Sigmoid colon (tissue), 7 donors: ENCODE data around the gene RXRA. TPM values are rescaled to one million over a fixed set of nuclear protein-coding genes. Genes with fewer than 3 reads are reported as not detected.

Source experiments
- DNase-seq: peaks from one replicate; pipeline ENCODE4 v3.0.0-alpha.2; 2019
- H3K27ac ChIP-seq, 4 donors: fragments of 200-600 bp; sonication (generic); one replicate each; pipeline ENCODE4 v1.5.1; 2016 to 2019; ENCODE audit warnings: mild to moderate bottlenecking in 1 of 4
- H3K27me3 ChIP-seq, 3 donors: fragments of 200-600 bp; sonication (generic); one replicate each; pipeline ENCODE4 v1.5.1; 2019; ENCODE audit warnings: mild to moderate bottlenecking in 1 of 3
- H3K36me3 ChIP-seq, 4 donors: fragments of 200-600 bp; sonication (generic); one replicate each; pipeline ENCODE4 v1.5.1; 2016 to 2019
- H3K4me1 ChIP-seq, 4 donors: fragments of 200-600 bp; sonication (generic); one replicate each; pipeline ENCODE4 v1.5.1; 2017 to 2019
- H3K4me3 ChIP-seq, 4 donors: fragments of 200-600 bp; sonication (generic); one replicate each; pipeline ENCODE4 v1.5.1; 2017 to 2019; ENCODE audit warnings: mild to moderate bottlenecking in 2 of 4, moderate library complexity in 1 of 4
- H3K9me3 ChIP-seq, 4 donors: fragments of 200-600 bp in 3 of 4; sonication (generic) in 3 of 4; one replicate each; pipeline versions ENCODE4 v1.5.1 to v1.6.1; 2013 to 2019
- CTCF ChIP-seq, 4 experiments: fragments of 450-650 bp in 3 of 4; fragments of 200-600 bp in 1 of 4; IDR thresholded peaks; one replicate each; pipeline ENCODE4 v1.5.1; 2016 to 2019; ENCODE audit warnings: antibody characterized with exemption in 4 of 4, mild to moderate bottlenecking in 3 of 4, moderate library complexity in 2 of 4
- EP300 ChIP-seq, 4 donors: sonication (generic); formaldehyde crosslinking; IDR thresholded peaks; one replicate each; pipeline ENCODE4 v1.6.1; 2017; ENCODE audit warnings: antibody characterized with exemption in 4 of 4
- POLR2A ChIP-seq, 2 donors: fragments of 450-650 bp; IDR thresholded peaks; one replicate each; pipeline ENCODE4 v1.6.1; 2016; ENCODE audit warnings: antibody characterized with exemption in 2 of 2, mild to moderate bottlenecking in 2 of 2, moderate library complexity in 2 of 2
- POLR2AphosphoS5 ChIP-seq, 4 donors: sonication (generic); formaldehyde crosslinking; IDR thresholded peaks; one replicate each; pipeline ENCODE4 v1.6.1; 2017; ENCODE audit warnings: antibody characterized with exemption in 4 of 4
- WGBS, 2 donors: extraction: QIAGEN DNeasy Blood & Tissue Kit; methylation state at CpG; one replicate each; pipeline ENCODE4 v1.1.7; 2013; 5-methylcytosine and 5-hydroxymethylcytosine counted together
- intact Hi-C: fragments of 100-400 bp; cut with DNase I; formaldehyde crosslinking; loops from one replicate; pipeline ENCODE4 v1.15.1; 2023
- polyA plus RNA-seq, 3 donors: library from polyadenylated mRNA; stranded (reverse); fragments of 200-250 nt; gene quantifications; one replicate each; pipeline ENCODE4 v1.2.3, GENCODE V29; 2013
- total RNA-seq, 4 donors: library from RNA; depleted of rRNA; stranded (reverse); fragments of >200 nt; gene quantifications; one replicate each; pipeline ENCODE4 v1.1.0, GENCODE V29; 2016
- donor health status: healthy with polysubstance abuse.
- donor health status: Bipolar disorder and iron deficiency.
- donor health status: healthy.

The RXRA gene
- total and polyA plus RNA-seq, 7 donors = 26.7 to 50.8 (median 35.7) TPM

GRCh38 chr9:134383148-134383547, 56.9 kb downstream of the RXRA start:
- Histone ChIP-seq H3K36me3 (no peaks in the 10 kb centered on the region), H3K9me3 (no peaks in the 10 kb centered on the region), H3K4me1 (peaks cover 0 to 99% (median 97%) of the 10 kb centered on the region in 4 donors), H3K4me3 (no peak overlapping the region), H3K27ac (peak overlapping the region in 2 of 4 donors; percentile 1 to 38), H3K27me3 (no peaks in the 10 kb centered on the region)
- WGBS, 2 donors = 66 to 89% methylated on average over 6 of the region's 6 CpGs
- DNase-seq = no peak
- intact Hi-C loops = no loop called here
- TF ChIP-seq POLR2A (IDR thresholded peaks at IDR 0.05) = no peak
- TF ChIP-seq CTCF (IDR thresholded peaks at IDR 0.05) = no peak
- TF ChIP-seq POLR2AphosphoS5 (IDR thresholded peaks at IDR 0.05) = no peak
- TF ChIP-seq EP300 (IDR thresholded peaks at IDR 0.05) = no peak

DNA sequence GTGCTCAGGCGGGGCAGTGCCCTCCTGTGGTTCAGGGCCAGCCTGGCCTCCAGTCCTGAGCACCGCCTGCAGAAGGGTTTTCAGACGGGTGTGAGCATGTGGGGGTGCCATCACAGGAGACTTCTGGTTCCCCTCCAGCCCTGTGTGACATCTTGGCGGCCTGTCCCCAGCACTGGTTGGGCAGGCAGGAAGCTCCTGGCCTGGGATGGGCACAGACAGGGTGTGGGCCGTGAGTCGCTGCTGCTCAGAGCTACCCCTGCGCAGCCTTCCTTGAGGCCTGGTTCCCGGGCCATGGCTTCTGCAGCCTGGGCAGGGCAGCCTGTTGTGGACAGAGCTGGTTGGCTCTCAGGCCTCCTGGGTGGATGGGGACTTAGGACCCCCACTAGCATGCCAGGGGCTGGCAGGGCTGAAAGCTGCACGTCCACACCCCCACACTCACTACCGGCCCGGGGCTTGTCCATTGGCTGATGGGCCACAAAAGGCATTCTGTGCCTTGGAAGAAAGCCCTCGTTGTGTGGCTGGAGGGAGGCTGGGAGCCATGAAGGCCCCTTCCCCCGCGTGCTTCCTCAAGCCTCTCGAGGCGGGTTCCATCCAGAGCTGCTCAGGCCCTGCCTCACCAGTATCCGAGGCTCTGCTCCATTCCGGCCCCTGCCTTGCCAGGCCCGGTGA, 58.7 kb downstream of the RXRA start:
- no peak for DNase-seq
- Histone ChIP-seq H3K9me3 (no peaks in the 10 kb centered on the region), H3K36me3 (no peaks in the 10 kb centered on the region), H3K4me1 (peaks cover 0 to 99% (median 97%) of the 10 kb centered on the region in 4 donors), H3K27me3 (no peaks in the 10 kb centered on the region), H3K4me3 (no peak overlapping the region), H3K27ac (peak overlapping the region; percentile 79 to 88 (median 81))
- 78 to 80% methylated on average over 19 of the region's 19 CpGs for WGBS, 2 donors
- TF ChIP-seq EP300 (IDR thresholded peaks at IDR 0.05) = no peak
- TF ChIP-seq POLR2A (IDR thresholded peaks at IDR 0.05) = no peak
- TF ChIP-seq CTCF (IDR thresholded peaks at IDR 0.05) = no peak
- no peak for TF ChIP-seq POLR2AphosphoS5 (IDR thresholded peaks at IDR 0.05)
- intact Hi-C loops = no loop called here

DNA sequence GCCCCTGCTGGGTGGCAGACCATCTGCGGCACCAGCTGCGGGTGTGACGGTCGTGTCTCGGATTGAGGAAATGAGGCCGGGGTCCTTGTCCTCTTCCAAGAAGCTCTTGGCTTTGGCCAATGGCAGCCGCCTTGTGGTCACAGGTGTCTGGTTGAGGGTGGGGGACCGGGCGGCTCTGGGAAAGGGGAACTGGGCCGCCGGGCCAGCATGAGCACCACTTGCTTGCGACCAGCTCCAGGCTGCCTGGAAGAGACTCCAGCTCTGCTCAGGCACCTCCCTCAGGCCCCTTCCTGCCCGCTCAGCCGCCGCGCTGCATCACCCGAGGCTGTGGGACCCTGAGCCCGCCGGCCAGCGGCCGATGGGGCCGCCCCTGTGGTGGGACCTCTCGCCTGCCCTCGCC, 59.7 kb downstream of the RXRA start:
- H3K4me1 ChIP-seq = peaks cover 0 to 100% (median 95%) of the 10 kb centered on the region in 4 donors
- H3K36me3 ChIP-seq = no peaks in the 10 kb centered on the region
- no peaks in the 10 kb centered on the region for H3K27me3 ChIP-seq
- TF ChIP-seq POLR2A (IDR thresholded peaks at IDR 0.05) (no peak), POLR2AphosphoS5 (IDR thresholded peaks at IDR 0.05) (no peak), CTCF (IDR thresholded peaks at IDR 0.05) (no peak), EP300 (IDR thresholded peaks at IDR 0.05) (no peak)
- no peak for DNase-seq
- 72 to 91% methylated on average over 24 of the region's 24 CpGs for WGBS, 2 donors
- peak overlapping the region; percentile 79 to 88 (median 81) for H3K27ac ChIP-seq
- H3K4me3 ChIP-seq = no peak overlapping the region
- no peaks in the 10 kb centered on the region for H3K9me3 ChIP-seq
- intact Hi-C loops = loop anchor here (2.0 kb wide), 1 partner anchor 27 kb away; no protein-coding TSS in a partner anchor

- intact Hi-C loops = loop anchor here (1.0 to 2.0 kb wide), 2 partner anchors 26 to 46 kb away; no protein-coding TSS in a partner anchor
- peak; percentile 95 for DNase-seq
- no peaks in the 10 kb centered on the region for H3K9me3 ChIP-seq
- H3K27ac ChIP-seq = peak overlapping the region; percentile 79 to 88 (median 81)
- H3K36me3 ChIP-seq = no peaks in the 10 kb centered on the region
- 51 to 72% methylated on average over 38 of the region's 38 CpGs for WGBS, 2 donors
- H3K27me3 ChIP-seq = no peaks in the 10 kb centered on the region
- peaks cover 0 to 100% (median 94%) of the 10 kb centered on the region in 4 donors for H3K4me1 ChIP-seq
- no peak for TF ChIP-seq CTCF (IDR thresholded peaks at IDR 0.05)
- no peak for TF ChIP-seq POLR2A (IDR thresholded peaks at IDR 0.05)
- peak in 2 of 4 donors; percentile 65 to 87 for TF ChIP-seq EP300 (IDR thresholded peaks at IDR 0.05)
- TF ChIP-seq POLR2AphosphoS5 (IDR thresholded peaks at IDR 0.05) = peak; percentile 86 to 93 (median 89)
- H3K4me3 ChIP-seq = no peak overlapping the region
These were observed 60.9 kb downstream of the RXRA start for GRCh38 chr9:134386951-134387831.
